ENCODE data around the gene BDH1. TPM values are rescaled to one million over a fixed set of nuclear protein-coding genes. Genes with fewer than 3 reads are reported as not detected.
"Not testable (repeated sequence)": the region's sequence is repeated elsewhere in the genome, so short reads cannot be mapped to it uniquely, and the experiment has no call there.

Gene BDH1
- total RNA-seq, 1 donor from 2014 or later = 9.8 TPM

- FAIRE-seq (no peak), DNase-seq (ENCODE audit: low spot score in 2 of 2) (no peak)
Measured at GRCh38 chr3:197491923-197492664, 63.7 kb downstream of the BDH1 start.

DNA sequence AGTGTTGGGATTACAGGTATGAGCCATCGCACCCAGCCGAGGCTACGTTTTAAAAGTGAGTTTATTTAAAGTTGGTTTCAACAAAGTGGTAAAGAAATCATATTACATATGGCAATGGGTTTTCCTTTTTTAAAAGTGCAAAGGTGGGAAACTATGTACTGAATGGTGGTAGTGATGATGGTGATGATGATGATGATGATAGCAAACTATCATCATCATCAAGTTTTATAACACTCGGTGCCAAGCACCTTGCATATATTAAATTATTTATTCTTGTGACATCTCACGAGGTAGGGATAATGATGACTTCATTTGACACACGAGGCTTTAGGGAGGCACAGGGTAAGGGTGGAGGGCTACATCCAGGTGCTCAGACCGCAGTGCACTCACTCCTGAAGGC lies 64.3 kb downstream of the BDH1 start:
- DNase-seq (ENCODE audit: low spot score in 2 of 2) (no peak), FAIRE-seq (no peak)

GRCh38 chr3:197490098-197491058 lies 65.4 kb downstream of the BDH1 start:
- DNase-seq (ENCODE audit: low spot score in 2 of 2) (no peak), FAIRE-seq (no peak)

DNA sequence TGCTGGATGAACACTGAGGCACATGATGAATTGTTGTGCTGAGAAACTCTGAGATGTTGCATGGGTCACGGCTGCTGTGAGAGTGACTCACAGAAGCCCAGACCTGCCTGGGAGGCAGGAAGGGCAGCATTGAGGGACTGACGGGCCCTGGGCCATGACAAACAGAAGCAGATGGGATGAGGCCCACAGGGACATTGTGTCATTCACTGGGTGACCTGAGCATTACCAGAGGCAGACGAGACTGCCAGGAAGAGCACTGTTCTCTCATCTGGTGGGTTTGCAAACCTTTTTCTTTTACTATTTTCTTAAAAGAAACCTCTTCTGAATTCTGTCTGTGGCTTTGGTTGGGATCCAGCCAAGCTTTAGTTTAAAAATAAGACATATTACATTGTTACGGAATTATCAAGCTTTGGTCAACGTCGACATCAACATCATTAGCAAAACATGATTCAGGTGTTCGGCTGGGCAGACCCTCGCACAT lies 67.8 kb downstream of the BDH1 start:
- FAIRE-seq (no peak), DNase-seq (ENCODE audit: low spot score in 2 of 2) (peak in 1 of 2 donors; percentile 59)

DNA sequence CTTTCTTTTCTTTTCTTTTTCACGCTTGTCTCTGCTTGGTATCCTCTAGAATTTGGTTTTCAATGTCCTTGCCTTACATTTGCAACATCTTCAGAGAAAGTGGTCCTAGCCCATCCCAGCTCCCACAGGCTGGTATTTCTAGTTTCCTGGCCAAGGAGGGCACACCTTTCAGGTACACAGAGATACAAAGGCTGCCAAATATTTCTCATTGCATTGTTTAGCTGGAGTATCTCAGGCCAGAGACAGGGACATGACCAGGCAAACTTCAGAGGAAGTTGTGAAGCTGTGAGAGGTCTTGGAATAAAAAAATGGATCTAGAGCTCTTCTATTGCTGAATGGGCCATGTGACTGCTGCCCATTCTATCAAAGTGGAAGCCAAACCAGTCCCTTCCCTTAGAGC lies 68.9 kb downstream of the BDH1 start:
- DNase-seq (ENCODE audit: low spot score in 2 of 2) (no peak), FAIRE-seq (no peak)

- DNase-seq (ENCODE audit: low spot score in 2 of 2) (no peak), FAIRE-seq (no peak)
Measured at GRCh38 chr3:197485143-197485542, 70.6 kb downstream of the BDH1 start.

GRCh38 chr3:197484204-197484901 lies 71.4 kb downstream of the BDH1 start:
- FAIRE-seq (no peak), DNase-seq (ENCODE audit: low spot score in 2 of 2) (no peak)

DNA sequence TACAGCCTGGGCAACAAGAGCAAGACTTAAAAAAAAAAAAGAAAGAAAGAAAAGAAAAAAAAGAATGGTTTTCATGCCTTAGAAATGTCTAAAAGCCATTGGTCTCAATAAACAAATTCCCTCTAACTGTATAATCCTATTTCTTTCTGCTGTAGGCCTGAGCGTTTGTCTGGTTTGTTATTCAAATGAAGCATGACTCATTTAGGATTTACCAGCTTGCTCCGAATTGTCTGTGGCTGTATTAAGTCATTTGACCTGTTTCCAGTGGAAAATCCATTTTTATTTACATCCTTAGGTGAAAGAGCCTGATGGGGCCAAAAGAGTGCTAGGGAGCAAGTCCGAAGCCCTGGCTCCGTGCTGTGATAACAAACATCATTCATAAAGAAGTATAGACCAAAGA lies 73.8 kb downstream of the BDH1 start:
- no peak for DNase-seq (ENCODE audit: low spot score in 2 of 2)
- no peak for FAIRE-seq

DNA sequence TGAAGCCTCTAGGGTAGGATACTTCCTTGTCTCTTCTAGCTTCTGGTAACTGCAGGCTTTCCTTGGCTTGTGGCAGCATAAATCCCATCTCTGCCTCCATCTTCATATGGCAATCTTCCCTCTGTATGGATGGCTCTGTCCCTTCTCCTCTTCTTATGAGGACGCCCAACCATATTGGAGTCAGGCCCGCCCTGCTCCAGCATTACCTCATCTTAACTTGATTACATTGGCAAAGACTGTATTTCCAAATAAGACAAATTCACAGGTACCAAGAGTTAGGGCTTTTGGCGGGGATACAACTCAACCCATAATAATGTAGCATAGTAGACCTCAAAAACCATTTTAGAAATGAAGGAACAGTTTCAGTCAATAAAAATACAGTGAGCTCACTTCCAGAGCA lies 75.4 kb downstream of the BDH1 start:
- no peak for FAIRE-seq
- no peak for DNase-seq (ENCODE audit: low spot score in 2 of 2)

DNA sequence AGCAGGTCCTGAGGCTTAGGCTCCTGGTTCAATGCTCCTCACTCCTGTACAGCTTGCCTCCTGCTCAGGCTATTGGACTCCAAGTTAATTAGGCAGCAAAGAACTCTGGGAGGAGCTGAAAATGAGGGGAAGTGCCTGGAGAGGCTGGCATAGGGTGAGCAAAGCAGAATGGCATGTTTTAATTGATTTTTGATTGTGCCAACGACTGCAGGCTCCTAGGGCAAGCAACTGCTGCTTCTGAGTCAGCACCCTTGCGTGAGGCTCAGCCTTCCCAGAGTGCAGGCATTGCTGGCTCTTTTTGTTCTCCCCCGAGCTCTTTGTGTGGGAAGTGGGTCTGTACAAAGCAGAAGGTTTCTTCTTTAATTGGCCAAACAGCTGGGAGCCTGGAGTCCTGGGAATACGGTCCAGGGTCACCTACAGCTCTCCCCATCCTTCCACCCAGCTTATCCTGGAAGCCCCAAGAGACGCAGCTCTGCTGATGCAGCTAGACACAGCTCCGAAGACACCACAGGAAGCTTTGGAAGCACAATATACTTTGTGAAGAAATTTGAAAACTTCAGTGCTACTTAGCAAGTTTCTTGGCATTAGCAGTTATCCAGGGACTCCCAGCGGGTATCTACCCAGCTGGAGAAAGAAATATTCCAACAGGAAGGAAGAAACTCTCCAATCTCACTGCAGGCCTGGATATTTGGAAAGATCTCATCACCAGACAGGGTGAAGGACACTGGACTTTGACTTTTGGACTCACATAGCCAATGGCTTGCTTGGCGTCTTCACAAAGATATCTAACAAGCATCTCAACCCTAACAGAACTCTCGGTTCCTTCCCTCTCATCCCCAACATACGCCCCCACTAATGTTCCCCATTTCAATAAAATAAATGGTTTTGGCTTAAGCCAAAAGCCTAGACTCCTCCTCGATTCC lies 76.8 kb downstream of the BDH1 start:
- DNase-seq (ENCODE audit: low spot score in 2 of 2) (no peak), FAIRE-seq (no peak)

DNA sequence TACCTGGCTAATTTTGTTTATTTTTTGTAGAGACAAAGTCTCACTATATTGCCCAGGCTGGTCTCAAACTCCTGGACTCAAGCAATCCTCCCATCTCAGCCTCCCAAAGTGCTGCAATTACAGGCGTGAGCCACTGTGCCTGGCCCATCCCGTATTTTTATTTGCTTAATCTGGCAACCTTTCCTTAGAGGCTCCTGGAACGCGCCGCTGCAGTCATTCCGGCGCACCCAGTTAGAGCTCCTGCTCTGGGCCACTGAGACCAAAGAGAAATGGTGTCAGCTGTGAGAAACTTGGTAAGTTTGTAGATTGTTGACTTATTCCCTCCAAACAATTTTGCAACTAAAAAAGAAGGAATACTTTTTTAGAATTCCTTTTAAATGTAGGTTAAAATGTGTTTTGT lies 78.0 kb downstream of the BDH1 start:
- FAIRE-seq = not testable (repeated sequence)

GRCh38 chr3:197475997-197476525 lies 79.7 kb downstream of the BDH1 start:
- DNase-seq (ENCODE audit: low spot score in 2 of 2) = no peak
- FAIRE-seq = no peak

More for the DNA sequence above, 78.0 kb downstream of the BDH1 start:
- not testable (repeated sequence) for DNase-seq (ENCODE audit: low spot score in 2 of 2)

DNA sequence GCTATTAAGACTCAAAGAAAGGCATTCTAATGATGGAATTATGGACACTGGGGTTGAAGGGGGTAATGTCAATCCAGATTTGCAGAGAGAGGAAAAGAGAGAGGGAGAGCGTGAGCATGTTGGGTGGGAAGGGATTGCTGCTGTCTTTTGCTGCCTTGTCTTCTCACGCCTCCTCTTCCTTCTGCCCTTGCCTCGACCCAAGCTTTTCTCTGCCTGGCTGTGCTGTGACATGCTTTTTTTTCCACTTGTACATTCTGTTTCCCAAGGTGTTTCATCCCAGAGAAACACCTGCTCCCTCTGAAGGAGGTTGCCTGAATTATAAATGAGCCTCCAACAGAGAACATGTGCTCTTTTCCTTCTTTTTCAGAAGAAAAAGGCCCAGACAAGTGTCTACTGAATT lies 80.3 kb downstream of the BDH1 start:
- no peak for FAIRE-seq
- no peak for DNase-seq (ENCODE audit: low spot score in 2 of 2)

DNA sequence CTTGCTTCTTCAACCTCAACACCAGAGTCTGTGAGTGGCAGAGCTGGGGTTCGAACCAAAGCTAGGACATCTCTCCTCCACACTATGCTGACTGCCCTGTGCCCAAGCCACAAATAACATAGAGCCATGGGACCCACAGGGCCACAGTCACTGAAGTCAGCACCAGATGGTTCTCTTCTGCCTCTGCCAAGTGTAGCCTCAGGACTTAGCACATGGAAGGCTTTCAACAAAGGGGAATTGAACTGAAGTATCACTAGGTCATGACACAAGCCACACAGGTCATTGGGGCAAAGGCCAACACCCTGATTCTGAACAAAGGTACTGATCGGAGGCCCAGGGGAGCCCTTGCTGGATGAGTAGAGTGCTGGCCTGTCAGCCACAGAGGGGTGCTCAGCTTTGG lies 83.6 kb downstream of the BDH1 start:
- FAIRE-seq (no peak), DNase-seq (ENCODE audit: low spot score in 2 of 2) (no peak)

DNA sequence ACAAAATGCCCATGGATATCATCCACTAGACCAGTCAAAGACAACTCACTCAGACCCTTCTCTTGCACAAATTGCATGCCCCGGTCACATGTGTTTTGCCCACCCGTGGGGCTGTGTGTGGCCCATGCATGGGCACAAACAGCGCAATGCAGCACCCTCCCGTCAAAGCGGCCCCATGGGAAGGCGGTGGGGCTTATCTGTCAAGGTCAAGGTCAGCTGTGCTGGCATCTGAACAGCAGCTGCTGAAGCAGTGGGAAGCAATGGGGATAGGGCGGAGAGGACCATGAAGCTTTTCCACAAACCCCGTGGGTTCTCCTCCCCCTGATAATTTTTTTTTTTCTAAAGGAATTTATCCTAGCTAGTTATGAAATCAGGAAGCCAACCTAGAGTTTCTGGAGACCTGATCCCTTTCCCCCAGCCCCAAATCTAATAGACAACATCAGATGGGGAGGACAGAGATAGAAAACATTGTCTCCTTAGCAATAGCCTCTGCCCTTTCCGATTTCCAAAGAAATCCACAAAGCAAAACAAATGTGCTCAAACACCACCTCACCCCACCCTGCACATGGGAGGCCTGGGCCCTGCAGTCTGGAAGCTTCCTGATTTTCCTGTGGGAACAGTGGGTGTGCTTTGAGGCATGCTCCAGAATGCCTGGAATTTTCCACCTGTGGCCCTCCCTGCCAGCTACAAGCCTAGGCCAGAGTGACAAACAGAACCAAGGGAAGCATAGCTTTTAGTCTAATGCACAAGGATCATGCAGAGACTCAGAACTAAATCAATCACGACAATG lies 84.4 kb downstream of the BDH1 start:
- FAIRE-seq (no peak), DNase-seq (ENCODE audit: low spot score in 2 of 2) (no peak)

DNA sequence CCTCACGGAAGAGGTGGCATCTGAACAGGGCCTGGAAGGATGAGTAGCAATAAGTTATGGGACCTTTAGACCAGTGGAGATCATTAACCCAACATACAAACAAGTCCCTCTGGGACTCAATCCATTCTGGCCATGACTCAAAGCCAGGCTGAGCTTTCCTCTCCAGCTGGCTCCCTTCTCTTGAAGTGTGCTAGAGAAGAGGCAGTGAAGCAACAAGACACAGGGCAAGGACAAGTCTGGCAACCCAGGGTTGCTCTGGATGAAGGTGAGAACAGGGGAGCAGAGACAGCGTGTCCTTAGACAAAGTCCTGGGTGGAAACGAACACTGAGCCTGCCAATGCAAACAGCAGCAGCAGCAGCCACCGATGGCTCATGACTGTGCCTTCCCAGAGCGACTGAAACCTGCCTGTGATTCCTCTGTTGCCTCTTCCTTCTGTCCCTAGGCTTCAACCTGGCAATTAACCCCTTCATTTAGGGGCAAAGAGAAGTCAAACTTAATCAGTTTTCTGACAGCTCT lies 86.8 kb downstream of the BDH1 start:
- FAIRE-seq (no peak), DNase-seq (ENCODE audit: low spot score in 2 of 2) (no peak)

- no peak for FAIRE-seq
- DNase-seq (ENCODE audit: low spot score in 2 of 2) = no peak
Measured at GRCh38 chr3:197468167-197468566, 87.6 kb downstream of the BDH1 start.

DNA sequence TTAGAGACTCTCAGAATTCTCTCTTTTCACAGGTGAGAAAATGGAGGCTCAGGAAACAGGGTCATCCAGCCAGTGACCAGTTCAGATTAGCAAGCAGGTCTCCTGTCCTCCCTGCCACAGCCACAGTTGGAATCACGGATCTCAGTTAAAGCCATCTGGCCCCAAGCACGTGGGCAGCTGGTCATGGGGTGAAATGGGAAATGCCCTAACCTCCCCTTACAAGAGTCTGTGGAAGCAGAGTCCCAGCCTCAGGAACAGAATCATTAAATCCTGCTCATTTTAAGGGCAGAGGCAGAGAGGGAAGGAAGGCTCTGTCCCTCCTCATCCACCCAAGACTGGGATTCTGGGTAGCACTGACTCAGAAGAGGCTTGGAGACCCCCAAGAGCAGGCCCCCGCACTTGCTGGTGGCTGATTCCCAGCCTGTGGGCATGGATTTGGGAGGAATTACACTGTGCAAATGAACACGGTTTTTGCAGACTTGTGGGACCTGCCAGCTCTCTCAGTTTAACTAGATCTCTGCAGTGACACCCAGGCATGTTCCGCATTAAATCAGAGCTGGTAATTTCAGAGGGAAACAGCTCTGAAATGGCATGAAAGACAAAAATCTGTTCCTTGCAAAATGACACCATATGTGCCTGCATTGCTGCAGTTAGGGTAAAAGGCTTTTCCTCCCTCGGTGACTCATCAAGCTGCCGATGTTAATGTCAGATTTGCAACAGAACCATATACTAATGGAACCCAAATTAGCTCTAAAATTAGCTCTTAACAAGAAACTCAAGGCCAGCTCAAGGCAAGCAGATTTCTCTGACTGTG lies 89.0 kb downstream of the BDH1 start:
- DNase-seq (ENCODE audit: low spot score in 2 of 2) = no peak

More for the DNA sequence above, 89.0 kb downstream of the BDH1 start:
- no peak for FAIRE-seq
